ENCODE measurements around the gene CEP128.

DNA sequence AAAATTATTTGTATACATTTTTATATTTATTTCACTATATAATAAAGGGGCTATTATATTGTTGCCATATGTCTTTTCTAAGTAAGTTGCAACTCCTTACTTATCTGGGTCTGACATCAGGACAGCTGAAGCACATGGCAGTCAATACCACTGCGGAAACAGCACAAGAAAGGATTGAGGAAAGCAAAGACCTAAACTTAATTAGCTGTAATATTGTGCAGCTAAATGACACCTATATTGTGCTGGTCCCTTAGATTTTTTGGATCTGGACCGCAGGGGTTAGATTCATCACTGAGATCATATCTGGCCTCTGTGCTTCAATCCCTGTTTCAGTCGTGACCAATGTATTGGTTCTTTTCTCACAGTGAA is 370.6 kb downstream of the CEP128 start:
- no peak for TF ChIP-seq POLR2A (IDR thresholded peaks at IDR 0.05)
- no peak for TF ChIP-seq CTCF (IDR thresholded peaks at IDR 0.05)

All from transverse colon (tissue), 3 donors.